GM15510 (cell line): ENCODE data around the gene GLRX5.

Experiments used
- POLR2A ChIP-seq: IDR thresholded peaks from 3 replicates; pipeline ENCODE4 v1.6.1; 2011; ENCODE audit warnings: borderline replicate concordance; ENCODE audit not compliant: insufficient read length; ENCODE audit errors: extremely low read depth

Gene GLRX5

GRCh38 chr14:95522556-95522955, 12.3 kb upstream of the GLRX5 start:
- no peak for TF ChIP-seq POLR2A

GRCh38 chr14:95523051-95523814, 11.6 kb upstream of the GLRX5 start:
- TF ChIP-seq POLR2A = no peak

- TF ChIP-seq POLR2A = no peak
These were observed 10.9 kb upstream of the GLRX5 start for GRCh38 chr14:95523815-95524448.

- TF ChIP-seq POLR2A = no peak
These were observed 9.9 kb upstream of the GLRX5 start for GRCh38 chr14:95524706-95525512.

- no peak for TF ChIP-seq POLR2A
These were observed 8.9 kb upstream of the GLRX5 start for GRCh38 chr14:95525999-95526398.

- TF ChIP-seq POLR2A = no peak
These were observed 8.1 kb upstream of the GLRX5 start for GRCh38 chr14:95526483-95527386.

- no peak for TF ChIP-seq POLR2A
These were observed 7.4 kb upstream of the GLRX5 start for GRCh38 chr14:95527387-95528002.

GRCh38 chr14:95529216-95529615, 5.6 kb upstream of the GLRX5 start:
- no peak for TF ChIP-seq POLR2A

- TF ChIP-seq POLR2A = no peak
These were observed 4.2 kb upstream of the GLRX5 start for GRCh38 chr14:95530473-95531276.

GRCh38 chr14:95531473-95531872, 3.4 kb upstream of the GLRX5 start:
- TF ChIP-seq POLR2A = no peak

GRCh38 chr14:95531969-95532368, 2.9 kb upstream of the GLRX5 start:
- no peak for TF ChIP-seq POLR2A

GRCh38 chr14:95533391-95533821, 1.4 kb upstream of the GLRX5 start:
- TF ChIP-seq POLR2A = no peak

GRCh38 chr14:95533822-95534221, 1.0 kb upstream of the GLRX5 start:
- no peak for TF ChIP-seq POLR2A

GRCh38 chr14:95535226-95536021, 574 bp downstream of the GLRX5 start:
- no peak for TF ChIP-seq POLR2A
